ENCODE results near the gene LMO7. TPM values are rescaled to one million over a fixed set of nuclear protein-coding genes. Genes with fewer than 3 reads are reported as not detected.
"Not testable (repeated sequence)": the region's sequence is repeated elsewhere in the genome, so short reads cannot be mapped to it uniquely, and the experiment has no call there.

The LMO7 gene
- total RNA-seq, 1 donor from 2014 or later = 340 TPM

- no peak for DNase-seq
These were observed 138.0 kb downstream of the LMO7 start for GRCh38 chr13:75774176-75774575.

GRCh38 chr13:75776550-75776949 lies 140.4 kb downstream of the LMO7 start:
- no peak for DNase-seq

DNA sequence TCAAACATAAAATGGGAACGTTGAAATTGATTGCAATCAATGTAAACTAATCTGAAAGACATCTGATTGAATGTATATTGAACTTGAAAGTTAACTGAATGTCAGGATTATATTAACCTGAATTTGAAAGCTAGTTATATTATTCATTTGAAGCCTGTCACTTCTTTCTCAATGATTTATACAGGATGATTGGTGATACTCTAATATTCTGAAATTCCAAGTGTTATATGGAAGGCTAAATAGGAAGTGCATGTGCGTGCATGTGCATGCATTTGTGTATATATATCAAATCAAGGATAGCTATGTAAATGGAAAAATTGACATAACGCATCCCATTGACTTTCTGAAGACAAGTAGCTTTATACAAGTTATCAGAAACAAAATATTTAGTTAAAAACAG lies 143.3 kb downstream of the LMO7 start:
- DNase-seq = no peak

DNA sequence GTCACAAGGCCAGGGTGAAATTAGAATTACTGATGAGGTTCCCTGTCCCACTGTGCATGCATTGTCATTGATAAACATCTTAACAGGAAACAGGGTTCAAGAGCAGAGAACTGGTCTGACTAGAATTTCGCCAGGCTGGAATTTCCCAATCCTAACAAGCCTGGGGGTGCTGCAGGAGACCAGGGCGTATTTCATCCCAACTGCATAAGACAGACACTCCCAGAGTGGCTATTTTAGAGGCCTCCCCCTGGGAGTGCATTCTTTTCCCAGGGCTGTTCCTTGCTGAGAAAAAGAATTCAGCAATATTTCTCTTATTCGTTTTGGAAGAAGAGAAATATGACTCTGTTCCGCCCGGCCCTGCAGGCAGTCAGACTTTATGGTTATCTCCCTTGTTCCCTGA lies 144.0 kb downstream of the LMO7 start:
- not testable (repeated sequence) for DNase-seq

DNA sequence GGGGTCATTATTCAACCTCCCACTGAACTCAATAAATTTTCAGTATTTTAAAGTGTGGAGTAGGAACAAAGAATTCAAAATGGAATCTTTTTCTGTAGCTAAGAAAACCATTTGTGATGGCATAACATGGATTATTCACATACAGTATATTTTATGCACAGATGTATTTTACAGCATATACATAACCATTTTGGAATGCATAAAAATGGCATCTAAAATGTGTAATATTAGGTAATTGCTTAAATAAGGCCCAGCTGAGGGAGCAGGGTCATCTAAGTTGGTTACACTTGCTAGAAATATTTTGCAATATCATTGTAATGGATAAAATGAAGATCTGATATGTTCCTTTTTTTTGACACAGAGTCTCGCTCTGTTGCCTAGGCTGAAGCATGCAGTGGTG lies 146.9 kb downstream of the LMO7 start:
- DNase-seq = no peak

DNA sequence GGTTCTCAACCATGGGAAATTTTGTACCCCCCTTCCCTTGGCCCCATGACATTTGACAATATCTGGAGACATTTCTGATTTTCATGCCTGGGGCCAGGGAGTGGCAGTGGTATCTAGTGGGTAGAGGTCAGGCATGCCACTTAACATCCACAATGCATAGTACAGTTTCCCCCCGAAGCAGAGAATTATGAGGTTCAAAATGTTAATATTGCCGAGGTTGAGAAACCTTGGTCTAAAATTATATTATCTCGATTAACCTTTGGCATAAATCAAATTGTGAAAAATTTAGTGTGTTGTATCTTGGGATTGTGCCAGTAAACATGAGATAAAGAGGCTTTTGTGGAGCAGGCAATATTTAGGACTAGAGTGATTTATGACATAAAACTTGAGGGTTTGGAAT lies 147.9 kb downstream of the LMO7 start:
- DNase-seq = no peak

DNA sequence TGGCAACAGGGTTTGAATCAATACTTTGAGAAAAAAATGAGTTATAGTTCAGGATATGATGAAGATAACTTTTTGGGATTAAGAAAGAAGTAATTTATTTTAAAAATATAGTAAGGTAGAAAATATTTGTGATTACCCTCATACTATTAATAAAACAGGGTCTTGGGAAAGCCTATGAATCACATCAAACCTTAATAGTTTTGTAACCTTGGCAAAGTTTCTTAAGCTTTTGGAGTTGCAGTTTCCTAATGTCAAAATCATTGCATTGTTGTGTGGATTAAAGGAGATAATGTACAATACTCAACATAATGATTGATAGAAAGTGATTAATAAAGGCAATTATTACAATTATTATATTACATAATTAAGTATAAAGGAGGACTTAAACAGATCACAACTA lies 149.0 kb downstream of the LMO7 start:
- no peak for DNase-seq

GRCh38 chr13:75787249-75787928 lies 151.3 kb downstream of the LMO7 start:
- no peak for DNase-seq

GRCh38 chr13:75788481-75788981 lies 152.4 kb downstream of the LMO7 start:
- DNase-seq = peak; percentile 93

DNA sequence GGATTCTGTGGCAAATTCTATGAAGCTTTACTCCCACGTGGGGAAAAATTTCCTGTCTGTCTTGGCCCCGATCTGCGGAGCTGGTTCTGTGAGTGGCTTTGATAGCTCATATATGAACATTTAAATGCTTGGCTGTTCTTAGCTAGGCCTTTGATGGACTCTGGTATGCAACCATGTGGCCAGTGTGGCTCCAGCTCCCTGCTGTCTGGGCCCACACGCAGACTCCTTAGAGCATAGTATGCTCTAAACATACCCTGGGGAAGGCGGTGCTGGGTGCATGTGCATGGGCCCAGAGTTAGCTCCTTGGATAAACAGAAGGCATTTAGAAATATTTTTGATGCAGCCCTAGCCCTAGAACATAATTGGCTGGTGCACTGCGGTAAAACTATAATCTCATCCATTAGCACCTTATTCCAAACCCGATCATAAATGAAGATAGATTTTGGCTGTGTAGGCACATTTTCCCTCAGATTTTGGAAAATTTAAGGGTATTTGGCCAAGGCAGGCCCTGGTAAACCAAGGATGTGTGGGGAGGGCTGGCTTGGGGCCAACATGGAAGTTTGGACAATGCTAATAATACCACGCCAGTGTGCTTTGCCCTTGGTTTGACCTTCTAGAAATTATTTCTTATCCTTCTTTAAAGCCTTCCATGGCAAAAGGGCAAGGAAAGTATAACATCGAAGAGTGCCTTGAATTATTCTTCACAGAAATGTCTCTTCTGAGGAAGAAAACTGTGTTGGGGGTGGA lies 153.5 kb downstream of the LMO7 start:
- DNase-seq = peak; percentile 36

DNA sequence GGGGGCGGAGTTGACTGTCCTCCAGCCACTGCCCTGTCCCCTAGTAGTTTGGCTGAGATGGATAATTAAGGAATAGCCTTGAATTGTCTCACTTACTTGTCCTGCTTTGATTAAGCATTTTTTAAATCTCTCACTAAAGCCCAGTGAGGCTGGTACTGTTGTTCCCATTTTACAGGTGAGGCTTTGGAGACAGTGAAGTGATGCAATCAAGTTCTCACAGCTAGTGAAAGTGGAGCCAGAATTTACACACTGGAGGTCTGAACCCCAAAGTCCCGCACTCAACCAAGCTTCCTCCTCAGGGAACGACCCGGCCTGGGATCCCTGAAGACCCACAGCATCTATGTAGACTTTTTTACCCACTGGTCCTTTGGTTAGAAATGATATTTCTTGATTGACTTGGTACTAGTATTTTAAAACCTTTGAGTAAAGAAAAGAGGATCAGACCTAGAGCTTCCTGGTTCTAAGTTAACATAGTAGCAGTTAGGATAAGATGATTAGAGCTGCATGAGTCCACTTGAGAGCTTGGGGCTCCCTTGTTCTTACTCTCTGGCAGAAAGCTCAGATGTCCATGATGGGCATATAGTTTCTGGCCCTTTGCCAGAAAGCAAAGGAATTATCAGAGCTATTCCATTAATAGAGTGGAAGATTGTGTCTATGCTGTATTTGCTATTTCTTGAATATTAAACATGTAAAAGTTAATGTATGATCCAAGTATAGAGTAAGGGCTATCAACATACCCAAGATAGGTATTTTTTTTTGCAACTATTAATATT lies 154.3 kb downstream of the LMO7 start:
- DNase-seq = peak; percentile 47

DNA sequence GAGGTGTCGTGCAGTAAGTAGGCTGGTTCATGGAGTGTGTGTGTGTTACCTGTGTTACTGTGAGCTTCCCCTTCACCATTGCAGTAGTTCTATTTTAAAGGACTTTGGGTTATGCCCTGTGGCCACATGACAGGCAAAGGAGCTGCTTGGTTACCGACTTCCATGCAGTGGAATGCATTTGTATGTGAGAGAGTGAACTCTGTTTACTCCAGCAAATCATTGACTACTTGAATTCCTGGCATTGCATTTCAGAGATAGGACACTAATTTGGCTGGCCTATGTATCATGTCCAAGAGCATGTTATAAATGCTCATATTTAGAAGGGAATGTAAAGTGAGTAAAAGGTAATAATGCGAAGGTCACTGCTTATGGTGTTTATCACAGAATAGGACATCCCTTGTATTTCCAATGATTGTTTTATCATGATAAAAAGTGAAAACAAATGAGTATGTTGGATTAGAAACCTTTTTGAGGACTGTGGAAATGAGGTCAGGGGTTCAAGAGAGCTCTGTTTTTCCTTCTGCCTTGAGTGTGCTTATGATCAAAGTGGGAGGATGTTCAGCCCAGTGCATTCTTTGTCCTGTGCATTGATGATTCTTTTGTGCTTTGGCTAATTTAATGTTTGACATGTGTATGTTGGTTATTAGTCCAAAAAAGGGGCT lies 156.5 kb downstream of the LMO7 start:
- DNase-seq = no peak

DNA sequence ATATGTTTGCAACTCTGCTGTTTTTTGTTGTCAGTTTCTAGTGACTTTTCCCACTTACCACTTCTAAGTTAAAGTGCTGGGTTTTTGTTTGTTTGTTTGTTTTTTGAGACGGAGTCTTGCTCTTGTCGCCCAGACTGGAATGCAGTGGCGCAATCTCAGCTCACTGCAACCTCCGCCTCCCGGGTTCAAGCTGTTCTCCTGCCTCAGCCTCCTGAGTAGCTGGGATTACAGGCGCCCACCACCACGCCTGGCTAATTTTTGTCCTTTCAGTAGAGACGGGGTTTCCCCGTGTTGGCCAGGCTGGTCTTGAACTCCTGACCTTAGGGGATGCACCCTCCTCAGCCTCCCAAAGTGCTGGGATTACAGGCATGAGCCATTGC lies 157.0 kb downstream of the LMO7 start:
- not testable (repeated sequence) for DNase-seq

DNA sequence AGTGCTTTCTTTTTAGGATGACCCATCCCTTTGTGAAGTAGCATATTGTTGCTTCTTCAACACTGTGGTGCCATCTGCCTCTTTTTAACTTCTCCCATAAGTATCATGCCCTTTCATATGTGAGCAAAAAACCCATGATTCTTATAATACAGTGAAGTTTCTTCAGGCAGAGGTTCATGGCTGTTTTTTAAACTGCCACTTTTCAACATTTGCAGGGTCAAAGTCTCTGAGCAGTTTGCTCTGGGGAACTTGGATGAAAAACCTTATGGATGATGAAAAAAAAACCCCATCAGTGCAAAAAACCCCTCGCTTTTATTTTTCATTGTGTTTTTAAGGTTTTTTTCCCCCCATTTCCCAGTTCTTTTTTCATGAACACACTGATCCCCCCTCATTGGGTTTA lies 158.5 kb downstream of the LMO7 start:
- DNase-seq = no peak

- DNase-seq = no peak
These were observed 159.1 kb downstream of the LMO7 start for GRCh38 chr13:75795274-75795673.

DNA sequence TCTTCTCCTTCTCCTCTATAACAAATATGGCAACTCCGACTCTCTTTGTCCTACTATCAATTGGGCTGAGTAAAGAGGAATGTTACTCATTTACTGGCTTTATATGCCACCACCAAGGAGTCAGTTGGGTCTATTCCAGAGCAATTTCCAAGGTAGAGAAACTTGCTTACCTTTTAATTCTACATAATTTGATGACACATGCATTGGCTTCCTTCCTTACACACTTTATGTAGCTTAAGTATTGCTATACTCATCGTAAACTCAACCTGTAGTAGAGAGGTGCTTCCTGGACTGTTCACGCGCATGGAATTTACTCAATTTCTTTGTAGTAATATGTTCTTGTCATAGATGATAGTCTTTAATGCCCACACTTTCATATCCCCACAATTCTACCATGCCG lies 160.7 kb downstream of the LMO7 start:
- DNase-seq = no peak

- DNase-seq = no peak
These were observed 161.1 kb downstream of the LMO7 start for GRCh38 chr13:75797239-75797638.

GRCh38 chr13:75797719-75798118 lies 161.6 kb downstream of the LMO7 start:
- DNase-seq = no peak

DNA sequence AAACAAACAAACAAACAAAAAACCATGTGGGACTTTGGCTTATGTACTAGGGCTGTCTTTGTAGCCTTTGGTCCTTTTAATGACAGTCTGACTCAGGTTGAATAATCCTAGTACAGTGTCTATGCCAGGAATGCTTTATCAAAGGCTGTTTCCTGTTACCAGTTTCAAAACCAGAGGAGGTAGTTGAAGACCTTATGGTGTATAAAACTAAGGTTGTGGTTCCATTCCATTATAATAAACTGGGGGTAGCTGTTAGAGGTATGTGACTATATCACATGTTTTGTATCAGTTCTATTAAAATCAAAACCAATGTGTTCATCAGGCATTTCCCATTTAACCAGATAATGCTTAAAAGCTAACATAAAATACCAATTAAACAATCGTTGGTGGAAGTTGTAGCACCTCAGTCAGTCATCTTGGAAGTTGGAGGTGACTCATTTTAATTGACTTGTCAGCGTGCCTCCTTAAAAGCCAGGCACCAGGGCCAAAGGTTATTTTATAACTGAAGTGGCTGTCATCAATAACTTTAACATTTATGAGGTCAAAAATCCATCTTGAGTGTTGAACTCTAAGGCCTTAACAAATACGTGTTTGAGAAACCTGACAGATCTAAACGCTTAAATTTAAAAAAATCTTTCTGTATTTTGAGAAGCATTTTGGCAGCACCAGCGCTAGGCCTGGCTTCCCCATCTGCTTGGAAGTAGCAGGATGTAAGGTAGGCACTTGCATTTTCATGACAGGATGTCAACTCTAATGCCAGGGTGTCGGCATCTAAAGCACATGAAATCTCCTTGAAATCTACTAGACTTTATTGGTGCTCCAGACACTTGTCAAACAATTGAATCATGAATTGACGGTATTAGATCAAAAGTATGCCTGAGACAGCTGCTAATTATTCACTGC lies 162.5 kb downstream of the LMO7 start:
- DNase-seq = no peak

GRCh38 chr13:75800545-75800944 lies 164.4 kb downstream of the LMO7 start:
- DNase-seq = no peak

DNA sequence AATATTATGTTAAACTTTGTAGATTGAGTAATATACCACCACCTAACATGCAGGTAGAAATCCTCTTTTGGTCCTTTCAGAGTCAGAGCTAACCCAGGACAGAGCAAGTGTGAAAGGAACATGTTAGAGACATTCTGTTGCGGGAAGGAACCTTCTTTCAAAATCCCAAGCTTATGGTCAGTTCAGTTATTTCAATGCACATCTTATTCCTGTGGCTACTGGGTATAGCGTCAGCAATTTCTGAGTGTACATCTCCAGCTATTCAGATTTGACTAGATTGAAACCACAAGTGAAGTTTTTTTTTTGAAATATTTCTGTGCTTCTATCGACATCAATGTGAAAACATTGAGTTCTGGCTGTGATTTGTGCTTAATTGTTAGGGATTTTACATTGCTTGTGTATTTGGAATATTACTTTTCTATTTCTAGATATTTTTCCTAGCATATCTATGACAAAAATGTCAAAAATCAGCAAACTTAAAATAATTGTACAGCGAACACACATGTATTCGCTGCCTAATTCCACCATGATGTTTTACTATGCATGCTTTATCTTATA lies 165.3 kb downstream of the LMO7 start:
- DNase-seq = no peak

Measured in tongue (tissue), 2 donors.